HepG2 (cell line): ENCODE results near the gene TTLL10. TPM values are rescaled to one million over a fixed set of nuclear protein-coding genes. Genes with fewer than 3 reads are reported as not detected.

Experiments
- AHDC1 ChIP-seq: sonication (generic); formaldehyde crosslinking; IDR thresholded peaks from 2 replicates; pipeline ENCODE4 v1.5.1; 2020; ENCODE audit warnings: mild to moderate bottlenecking, missing genetic modification reagents, borderline replicate concordance
- HINFP ChIP-seq: sonication (generic); formaldehyde crosslinking; IDR thresholded peaks from 2 replicates; pipeline ENCODE4 v1.4.0; 2020; ENCODE audit warnings: low read depth, mild to moderate bottlenecking, missing genetic modification reagents
- LBX2 ChIP-seq: sonication (generic); formaldehyde crosslinking; IDR thresholded peaks from 2 replicates; pipeline ENCODE4 v1.5.0; 2020; ENCODE audit warnings: missing genetic modification reagents, mild to moderate bottlenecking, borderline replicate concordance
- PHF5A ChIP-seq: IDR thresholded peaks from one replicate; pipeline ENCODE4 v1.6.1; 2018; ENCODE audit warnings: low read depth, missing genetic modification reagents; ENCODE audit not compliant: unreplicated experiment
- PLSCR1 ChIP-seq: sonication (generic); formaldehyde crosslinking; IDR thresholded peaks from 2 replicates; pipeline ENCODE4 v1.5.0; 2020; ENCODE audit warnings: missing genetic modification reagents, mild to moderate bottlenecking, borderline replicate concordance
- POLR2G ChIP-seq: fragments of 200-400 bp; formaldehyde crosslinking; IDR thresholded peaks from 2 replicates; pipeline ENCODE4 v1.6.1; 2018; ENCODE audit warnings: mild to moderate bottlenecking, low read depth, low read length, moderate library complexity
- ZNF362 ChIP-seq: sonication (generic); formaldehyde crosslinking; IDR thresholded peaks from 2 replicates; pipeline ENCODE4 v1.4.0; 2020; ENCODE audit warnings: missing genetic modification reagents, mild to moderate bottlenecking, borderline replicate concordance
- ZNF746 ChIP-seq: sonication (generic); formaldehyde crosslinking; IDR thresholded peaks from 2 replicates; pipeline ENCODE4 v1.8.0; 2022; ENCODE audit warnings: mild to moderate bottlenecking, missing genetic modification reagents
- ZSCAN5A ChIP-seq: sonication (generic); formaldehyde crosslinking; IDR thresholded peaks from 2 replicates; pipeline ENCODE4 v1.8.0; 2022; ENCODE audit warnings: mild to moderate bottlenecking, missing genetic modification reagents, borderline replicate concordance
- ZSCAN9 ChIP-seq: IDR thresholded peaks from 2 replicates; pipeline ENCODE4 v1.6.1; 2016; ENCODE audit warnings: borderline replicate concordance
- polyA plus RNA-seq, 8 experiments: library from polyadenylated mRNA; depleted of rRNA in 3 of 8; stranded (reverse) in 7 of 8; unstranded in 1 of 8; fragments of >200 nt; fragmentation: Illumina TruSeq in 4 of 8; extraction: Trizol in 4 of 8; gene quantifications; 2 replicates each; pipeline versions ENCODE4 v1.2.1 to v1.2.3, GENCODE V29; 2011 to 2016; ENCODE audit warnings: low read depth in 4 of 8, missing spikeins in 1 of 8, mixed read lengths in 1 of 8; ENCODE audit not compliant: insufficient read depth in 1 of 8
- total RNA-seq, 5 experiments: library from RNA; depleted of rRNA; stranded (reverse); fragments of >200 nt; fragmentation: Illumina TruSeq; extraction: Trizol; gene quantifications; 2 replicates each; pipeline ENCODE4 v1.2.3, GENCODE V29; 2016; ENCODE audit warnings: low read depth in 1 of 5
- TF ChIP-seq, protein P1 (sequence below), 2 experiments: IDR thresholded peaks; 2 replicates each; pipeline ENCODE4 v1.6.1; 2011 to 2012; ENCODE audit warnings: low read length in 2 of 2, borderline replicate concordance in 1 of 2, low read depth in 1 of 2, mild to moderate bottlenecking in 1 of 2, moderate library complexity in 1 of 2

TTLL10 gene
- total and polyA plus RNA-seq, 2 of the 13 experiments (the other 11 are each of a cell fraction or from before 2014, with no cell fraction given), result not detected

GRCh38 chr1:1231400-1232207 lies 57.9 kb downstream of the TTLL10 start, which contains the start of gene SDF4 (continued):
- TF ChIP-seq PLSCR1 (CRISPR knock-in tag), result no peak
- 0 out of 2 replicates have a peak, but pooled peaks have one; percentile 48 for TF ChIP-seq LBX2 (CRISPR knock-in tag)
- TF ChIP-seq ZNF362 (CRISPR knock-in tag), result no peak
- TF ChIP-seq ZSCAN9 (CRISPR knock-in tag), result no peak
- no peak; the same call in 1 of the 2 replicates for TF ChIP-seq AHDC1 (CRISPR knock-in tag)
- TF ChIP-seq ZNF746, result no peak
- TF ChIP-seq, protein P1, sequence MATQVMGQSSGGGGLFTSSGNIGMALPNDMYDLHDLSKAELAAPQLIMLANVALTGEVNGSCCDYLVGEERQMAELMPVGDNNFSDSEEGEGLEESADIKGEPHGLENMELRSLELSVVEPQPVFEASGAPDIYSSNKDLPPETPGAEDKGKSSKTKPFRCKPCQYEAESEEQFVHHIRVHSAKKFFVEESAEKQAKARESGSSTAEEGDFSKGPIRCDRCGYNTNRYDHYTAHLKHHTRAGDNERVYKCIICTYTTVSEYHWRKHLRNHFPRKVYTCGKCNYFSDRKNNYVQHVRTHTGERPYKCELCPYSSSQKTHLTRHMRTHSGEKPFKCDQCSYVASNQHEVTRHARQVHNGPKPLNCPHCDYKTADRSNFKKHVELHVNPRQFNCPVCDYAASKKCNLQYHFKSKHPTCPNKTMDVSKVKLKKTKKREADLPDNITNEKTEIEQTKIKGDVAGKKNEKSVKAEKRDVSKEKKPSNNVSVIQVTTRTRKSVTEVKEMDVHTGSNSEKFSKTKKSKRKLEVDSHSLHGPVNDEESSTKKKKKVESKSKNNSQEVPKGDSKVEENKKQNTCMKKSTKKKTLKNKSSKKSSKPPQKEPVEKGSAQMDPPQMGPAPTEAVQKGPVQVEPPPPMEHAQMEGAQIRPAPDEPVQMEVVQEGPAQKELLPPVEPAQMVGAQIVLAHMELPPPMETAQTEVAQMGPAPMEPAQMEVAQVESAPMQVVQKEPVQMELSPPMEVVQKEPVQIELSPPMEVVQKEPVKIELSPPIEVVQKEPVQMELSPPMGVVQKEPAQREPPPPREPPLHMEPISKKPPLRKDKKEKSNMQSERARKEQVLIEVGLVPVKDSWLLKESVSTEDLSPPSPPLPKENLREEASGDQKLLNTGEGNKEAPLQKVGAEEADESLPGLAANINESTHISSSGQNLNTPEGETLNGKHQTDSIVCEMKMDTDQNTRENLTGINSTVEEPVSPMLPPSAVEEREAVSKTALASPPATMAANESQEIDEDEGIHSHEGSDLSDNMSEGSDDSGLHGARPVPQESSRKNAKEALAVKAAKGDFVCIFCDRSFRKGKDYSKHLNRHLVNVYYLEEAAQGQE (IDR thresholded peaks at IDR 0.05; ENCODE audit: borderline replicate concordance in 1 of 2, low read depth in 1 of 2, low read length in 2 of 2), result no peak
- no peak for TF ChIP-seq PHF5A (CRISPR knock-in tag)
- peak; percentile 91 for TF ChIP-seq POLR2G
- TF ChIP-seq ZSCAN5A (CRISPR knock-in tag), result 0 out of 2 replicates have a peak, but pooled peaks have one; percentile 34
- TF ChIP-seq HINFP, result peak; percentile 69; the same call in 1 of the 2 replicates
